Transverse colon (tissue), 3 donors: Measurements from ENCODE around the gene LOXL1.

Experiments used
- EP300 ChIP-seq: sonication (generic); formaldehyde crosslinking; IDR thresholded peaks from one replicate; pipeline ENCODE4 v1.6.1; 2017; ENCODE audit warnings: antibody characterized with exemption, low read depth
- POLR2A ChIP-seq: fragments of 450-650 bp; IDR thresholded peaks from one replicate; pipeline ENCODE4 v1.6.1; 2016; ENCODE audit warnings: antibody characterized with exemption, mild to moderate bottlenecking, moderate library complexity
- TF ChIP-seq, protein P1 (sequence below), 5 experiments: fragments of 200-600 bp in 3 of 5; fragments of 450-650 bp in 2 of 5; sonication (generic) in 3 of 5; IDR thresholded peaks; 1 replicate in 2 of 5; 2 replicates in 3 of 5; pipeline ENCODE4 v1.5.1; 2016 to 2017; ENCODE audit warnings: antibody characterized with exemption in 5 of 5, inconsistent platforms in 3 of 5, mild to moderate bottlenecking in 2 of 5, moderate library complexity in 1 of 5

DNA sequence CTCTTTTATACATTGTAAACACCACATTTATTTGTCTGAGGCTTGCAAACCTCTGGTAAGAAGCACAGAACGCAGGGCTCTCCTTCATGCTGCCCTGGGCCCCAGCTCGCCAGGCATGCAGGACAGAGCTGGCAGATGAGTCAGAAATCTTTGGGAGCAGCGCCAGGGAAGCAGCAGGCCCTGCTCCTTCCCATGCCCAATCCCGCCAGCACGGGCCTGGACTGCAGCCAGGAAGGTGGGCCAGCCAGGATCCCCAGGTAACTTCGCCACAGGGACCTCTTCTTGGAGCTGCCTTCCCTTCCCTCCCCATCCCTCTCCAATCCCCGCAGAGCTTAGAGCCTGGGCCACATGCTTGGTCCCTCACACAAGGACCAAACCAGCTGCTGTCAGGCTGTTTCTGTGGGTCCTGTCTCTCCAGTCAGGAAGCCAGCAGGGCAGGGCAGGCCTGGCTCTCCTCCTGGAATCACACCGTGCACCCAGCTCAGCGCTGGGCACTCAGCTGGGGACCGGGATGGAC lies 57.0 kb downstream of the LOXL1 start:
- TF ChIP-seq, protein P1, sequence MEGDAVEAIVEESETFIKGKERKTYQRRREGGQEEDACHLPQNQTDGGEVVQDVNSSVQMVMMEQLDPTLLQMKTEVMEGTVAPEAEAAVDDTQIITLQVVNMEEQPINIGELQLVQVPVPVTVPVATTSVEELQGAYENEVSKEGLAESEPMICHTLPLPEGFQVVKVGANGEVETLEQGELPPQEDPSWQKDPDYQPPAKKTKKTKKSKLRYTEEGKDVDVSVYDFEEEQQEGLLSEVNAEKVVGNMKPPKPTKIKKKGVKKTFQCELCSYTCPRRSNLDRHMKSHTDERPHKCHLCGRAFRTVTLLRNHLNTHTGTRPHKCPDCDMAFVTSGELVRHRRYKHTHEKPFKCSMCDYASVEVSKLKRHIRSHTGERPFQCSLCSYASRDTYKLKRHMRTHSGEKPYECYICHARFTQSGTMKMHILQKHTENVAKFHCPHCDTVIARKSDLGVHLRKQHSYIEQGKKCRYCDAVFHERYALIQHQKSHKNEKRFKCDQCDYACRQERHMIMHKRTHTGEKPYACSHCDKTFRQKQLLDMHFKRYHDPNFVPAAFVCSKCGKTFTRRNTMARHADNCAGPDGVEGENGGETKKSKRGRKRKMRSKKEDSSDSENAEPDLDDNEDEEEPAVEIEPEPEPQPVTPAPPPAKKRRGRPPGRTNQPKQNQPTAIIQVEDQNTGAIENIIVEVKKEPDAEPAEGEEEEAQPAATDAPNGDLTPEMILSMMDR (IDR thresholded peaks at IDR 0.05) = no peak
- no peak for TF ChIP-seq EP300
- TF ChIP-seq POLR2A = no peak
